HG03565 (cell line): ENCODE data around the gene LGALS9.

Source experiments
- ATAC-seq: cut with Tn5 transposase; IDR thresholded peaks from one replicate; pipeline ENCODE4 v1.9.1; 2021; ENCODE audit warnings: mild to moderate bottlenecking, moderate library complexity; ENCODE audit not compliant: unreplicated experiment

The LGALS9 gene

GRCh38 chr17:27630607-27631410 is at the start of gene LGALS9:
Gene LGALS9 (plus strand): TSS chr17:27631188. CDS start chr17:27631266, 78 bp downstream.
- ATAC-seq, result peak; percentile 42

- ATAC-seq, result no peak
Observed at GRCh38 chr17:27582696-27583095, 48.3 kb upstream of the LGALS9 start.

- no peak for ATAC-seq
Observed at GRCh38 chr17:27585153-27585681, 45.8 kb upstream of the LGALS9 start.

- no peak for ATAC-seq
Observed at GRCh38 chr17:27585792-27586191, 45.2 kb upstream of the LGALS9 start.

- ATAC-seq, result no peak
Observed at GRCh38 chr17:27586203-27586721, 44.7 kb upstream of the LGALS9 start.

GRCh38 chr17:27588354-27588753 is 42.6 kb upstream of the LGALS9 start:
- no peak for ATAC-seq

- no peak for ATAC-seq
Observed at GRCh38 chr17:27590864-27591263, 40.1 kb upstream of the LGALS9 start.

GRCh38 chr17:27591986-27592385 is 39.0 kb upstream of the LGALS9 start:
- ATAC-seq, result no peak

- no peak for ATAC-seq
Observed at GRCh38 chr17:27593232-27593856, 37.6 kb upstream of the LGALS9 start.

- no peak for ATAC-seq
Observed at GRCh38 chr17:27593857-27594255, 37.1 kb upstream of the LGALS9 start.

GRCh38 chr17:27595208-27595607 is 35.8 kb upstream of the LGALS9 start:
- no peak for ATAC-seq

- no peak for ATAC-seq
Observed at GRCh38 chr17:27596096-27596495, 34.9 kb upstream of the LGALS9 start.

- no peak for ATAC-seq
Observed at GRCh38 chr17:27596566-27597187, 34.3 kb upstream of the LGALS9 start.

GRCh38 chr17:27597188-27597580 is 33.8 kb upstream of the LGALS9 start:
- no peak for ATAC-seq

- ATAC-seq, result no peak
Observed at GRCh38 chr17:27597783-27598320, 33.1 kb upstream of the LGALS9 start.

- no peak for ATAC-seq
Observed at GRCh38 chr17:27598337-27599050, 32.5 kb upstream of the LGALS9 start.

GRCh38 chr17:27600471-27600870 is 30.5 kb upstream of the LGALS9 start:
- no peak for ATAC-seq

- ATAC-seq, result peak; percentile 37
Observed at GRCh38 chr17:27601069-27601974, 29.7 kb upstream of the LGALS9 start.

- ATAC-seq, result no peak
Observed at GRCh38 chr17:27601975-27602302, 29.0 kb upstream of the LGALS9 start.
